Fibroblast of mammary gland (primary cell): ENCODE results near the gene GMPR2.

Experiments used
- DNase-seq: peaks from one replicate; pipeline ENCODE4 v3.0.0-alpha.2; 2010; ENCODE audit warnings: low read depth
- H3K4me3 ChIP-seq: 2 replicates; pipeline ENCODE4 v1.5.1; 2011; ENCODE audit warnings: low read depth, mild to moderate bottlenecking, low read length, moderate library complexity; ENCODE audit not compliant: control insufficient read depth
- CTCF ChIP-seq: conservative IDR thresholded peaks from 2 replicates; pipeline ENCODE4 v1.5.1; 2011; ENCODE audit warnings: low read depth, low read length, inconsistent platforms; ENCODE audit not compliant: control insufficient read depth, insufficient read depth

The GMPR2 gene

GRCh38 chr14:24264298-24264697 is 31.6 kb downstream of the GMPR2 start:
- H3K4me3 ChIP-seq = no peak overlapping the region
- TF ChIP-seq CTCF = no peak
- DNase-seq = no peak

GRCh38 chr14:24266344-24267244 is 33.9 kb downstream of the GMPR2 start:
- DNase-seq = no peak
- H3K4me3 ChIP-seq = no peak overlapping the region

GRCh38 chr14:24267516-24267915 is 34.8 kb downstream of the GMPR2 start:
- no peak for DNase-seq
- H3K4me3 ChIP-seq = no peak overlapping the region
- no peak for TF ChIP-seq CTCF

More at GRCh38 chr14:24266344-24267244, 33.9 kb downstream of the GMPR2 start:
- TF ChIP-seq CTCF = no peak

GRCh38 chr14:24268225-24268624 is 35.5 kb downstream of the GMPR2 start:
- no peak for DNase-seq
- no peak overlapping the region for H3K4me3 ChIP-seq
- TF ChIP-seq CTCF = no peak

GRCh38 chr14:24269368-24269767 is 36.6 kb downstream of the GMPR2 start:
- TF ChIP-seq CTCF = no peak
- no peak for DNase-seq
- H3K4me3 ChIP-seq = no peak overlapping the region

GRCh38 chr14:24269910-24270536 is 37.3 kb downstream of the GMPR2 start:
- H3K4me3 ChIP-seq = no peak overlapping the region
- no peak for TF ChIP-seq CTCF
- DNase-seq = no peak
